Measurements from ENCODE around the gene SERPINH1. TPM values are rescaled to one million over a fixed set of nuclear protein-coding genes. Genes with fewer than 3 reads are reported as not detected.

The SERPINH1 gene
- polyA plus RNA-seq, 2 of the 4 experiments (the other 2 are of a cell fraction): 70.7 to 162 TPM

GRCh38 chr11:75601494-75601893, 39.4 kb downstream of the SERPINH1 start:
- POLR2A ChIA-PET: interaction anchor here (0.6 kb wide), 1 partner anchor 205 kb away, joined by 3 read pairs; no protein-coding TSS in a partner anchor
- FAIRE-seq (no peak), ATAC-seq (no peak), DNase-seq (ENCODE audit: low read depth in 1 of 2, low spot score in 1 of 2) (no peak)
- no peak overlapping the region for H3K4me3 ChIP-seq
- CTCF ChIA-PET: interaction anchor here (0.9 to 4.7 kb wide), 9 partner anchors 10 to 266 kb away, joined by 3 to 22 read pairs (median 3); no protein-coding TSS in a partner anchor
- no peak overlapping the region for H3K4me2 ChIP-seq
- H3K4me1 ChIP-seq: peaks cover 15% of the 10 kb centered on the region
- no peaks in the 10 kb centered on the region for H3K9me3 ChIP-seq
- WGBS (ENCODE audit: missing lambda C conversion rate): 73% methylated on average over 7 of the region's 7 CpGs
- no peak for TF ChIP-seq TP53 (CRISPR knock-in tag; IDR thresholded peaks at IDR 0.05)
- no peak for TF ChIP-seq ESRRA (IDR thresholded peaks at IDR 0.05; ENCODE audit: borderline replicate concordance, low read length)
- TF ChIP-seq HDAC2 (IDR thresholded peaks at IDR 0.05): no peak
- no peak for TF ChIP-seq ZFP36 (IDR thresholded peaks at IDR 0.05; ENCODE audit: borderline replicate concordance, partially characterized antibody)
- no peak for TF ChIP-seq HEYL (CRISPR knock-in tag; IDR thresholded peaks at IDR 0.05)
- H3K27ac ChIP-seq: no peak overlapping the region

- Histone ChIP-seq H3K4me2 (no peak overlapping the region), H3K4me1 (peaks cover 15% of the 10 kb centered on the region), H3K4me3 (no peak overlapping the region), H3K27ac (no peak overlapping the region), H3K9me3 (no peaks in the 10 kb centered on the region)
- WGBS (ENCODE audit: missing lambda C conversion rate): 84% methylated on average over 8 of the region's 8 CpGs
- CTCF ChIA-PET: interaction anchor here (1.3 kb wide), 1 partner anchor 56 kb away, joined by 4 read pairs; no protein-coding TSS in a partner anchor
- TF ChIP-seq BHLHE40 (IDR thresholded peaks at IDR 0.05; ENCODE audit: low read depth, low read length) (no peak), POLR2AphosphoS2 (conservative IDR thresholded peaks at IDR 0.05; ENCODE audit: low read length) (no peak), FOSB (CRISPR knock-in tag; IDR thresholded peaks at IDR 0.05) (no peak), FOXS1 (CRISPR knock-in tag; IDR thresholded peaks at IDR 0.05) (no peak), ESRRA (IDR thresholded peaks at IDR 0.05; ENCODE audit: borderline replicate concordance, low read length) (no peak), RARB (CRISPR knock-in tag; IDR thresholded peaks at IDR 0.05) (no peak), MAFK (IDR thresholded peaks at IDR 0.05; ENCODE audit: partially characterized antibody) (no peak), HOXB13 (CRISPR knock-in tag; IDR thresholded peaks at IDR 0.05; ENCODE audit: low read depth) (no peak)
- TF ChIP-seq, protein P1, sequence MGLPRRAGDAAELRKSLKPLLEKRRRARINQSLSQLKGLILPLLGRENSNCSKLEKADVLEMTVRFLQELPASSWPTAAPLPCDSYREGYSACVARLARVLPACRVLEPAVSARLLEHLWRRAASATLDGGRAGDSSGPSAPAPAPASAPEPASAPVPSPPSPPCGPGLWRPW (IDR thresholded peaks at IDR 0.05): no peak
- TF ChIP-seq, protein P2, sequence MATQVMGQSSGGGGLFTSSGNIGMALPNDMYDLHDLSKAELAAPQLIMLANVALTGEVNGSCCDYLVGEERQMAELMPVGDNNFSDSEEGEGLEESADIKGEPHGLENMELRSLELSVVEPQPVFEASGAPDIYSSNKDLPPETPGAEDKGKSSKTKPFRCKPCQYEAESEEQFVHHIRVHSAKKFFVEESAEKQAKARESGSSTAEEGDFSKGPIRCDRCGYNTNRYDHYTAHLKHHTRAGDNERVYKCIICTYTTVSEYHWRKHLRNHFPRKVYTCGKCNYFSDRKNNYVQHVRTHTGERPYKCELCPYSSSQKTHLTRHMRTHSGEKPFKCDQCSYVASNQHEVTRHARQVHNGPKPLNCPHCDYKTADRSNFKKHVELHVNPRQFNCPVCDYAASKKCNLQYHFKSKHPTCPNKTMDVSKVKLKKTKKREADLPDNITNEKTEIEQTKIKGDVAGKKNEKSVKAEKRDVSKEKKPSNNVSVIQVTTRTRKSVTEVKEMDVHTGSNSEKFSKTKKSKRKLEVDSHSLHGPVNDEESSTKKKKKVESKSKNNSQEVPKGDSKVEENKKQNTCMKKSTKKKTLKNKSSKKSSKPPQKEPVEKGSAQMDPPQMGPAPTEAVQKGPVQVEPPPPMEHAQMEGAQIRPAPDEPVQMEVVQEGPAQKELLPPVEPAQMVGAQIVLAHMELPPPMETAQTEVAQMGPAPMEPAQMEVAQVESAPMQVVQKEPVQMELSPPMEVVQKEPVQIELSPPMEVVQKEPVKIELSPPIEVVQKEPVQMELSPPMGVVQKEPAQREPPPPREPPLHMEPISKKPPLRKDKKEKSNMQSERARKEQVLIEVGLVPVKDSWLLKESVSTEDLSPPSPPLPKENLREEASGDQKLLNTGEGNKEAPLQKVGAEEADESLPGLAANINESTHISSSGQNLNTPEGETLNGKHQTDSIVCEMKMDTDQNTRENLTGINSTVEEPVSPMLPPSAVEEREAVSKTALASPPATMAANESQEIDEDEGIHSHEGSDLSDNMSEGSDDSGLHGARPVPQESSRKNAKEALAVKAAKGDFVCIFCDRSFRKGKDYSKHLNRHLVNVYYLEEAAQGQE (IDR thresholded peaks at IDR 0.05): no peak
- no peak for FAIRE-seq
- no peak for DNase-seq (ENCODE audit: low read depth in 1 of 2, low spot score in 1 of 2)
- POLR2A ChIA-PET: no interaction called here
- no peak for ATAC-seq
These were observed 40.9 kb downstream of the SERPINH1 start for GRCh38 chr11:75602951-75603350.

- peak overlapping the region in 1 of 2 experiments; percentile 38; a peak in 1 of 6 replicates for H3K27ac ChIP-seq
- DNase-seq (ENCODE audit: low read depth in 1 of 2, low spot score in 1 of 2): no peak
- CTCF ChIA-PET: no interaction called here
These were observed 42.0 kb downstream of the SERPINH1 start for GRCh38 chr11:75603791-75604736.

More at GRCh38 chr11:75603791-75604736, 42.0 kb downstream of the SERPINH1 start:
- 42% methylated on average over 16 of the region's 16 CpGs for WGBS (ENCODE audit: missing lambda C conversion rate)
- TF ChIP-seq RARB (CRISPR knock-in tag; IDR thresholded peaks at IDR 0.05) (no peak), FOSL2 (IDR thresholded peaks at IDR 0.05) (no peak), FOSL2 (CRISPR knock-in tag; IDR thresholded peaks at IDR 0.05) (peak; percentile 39; the same call in 1 of the 2 replicates)
- H3K4me2 ChIP-seq: peak overlapping the region; percentile 47
- FAIRE-seq: no peak
- POLR2A ChIA-PET: interaction anchor here (1.3 kb wide), 1 partner anchor 41 kb away, joined by 4 read pairs; no protein-coding TSS in a partner anchor
- peak in 1 of 2 experiments; percentile 51; a peak in 2 of 6 replicates for ATAC-seq
- H3K9me3 ChIP-seq: no peaks in the 10 kb centered on the region
- peaks cover 15% of the 10 kb centered on the region for H3K4me1 ChIP-seq
- H3K4me3 ChIP-seq: no peak overlapping the region
